NCI-H2107 (cell line): ENCODE data around the gene CPLANE1.
"Not testable (repeated sequence)": the region's sequence is repeated elsewhere in the genome, so short reads cannot be mapped to it uniquely, and the experiment has no call there.

Source experiments
- DNase-seq: peaks from one replicate; lab custom pipeline; 2025; lab: John Stamatoyannopoulos, UW

Gene CPLANE1

DNA sequence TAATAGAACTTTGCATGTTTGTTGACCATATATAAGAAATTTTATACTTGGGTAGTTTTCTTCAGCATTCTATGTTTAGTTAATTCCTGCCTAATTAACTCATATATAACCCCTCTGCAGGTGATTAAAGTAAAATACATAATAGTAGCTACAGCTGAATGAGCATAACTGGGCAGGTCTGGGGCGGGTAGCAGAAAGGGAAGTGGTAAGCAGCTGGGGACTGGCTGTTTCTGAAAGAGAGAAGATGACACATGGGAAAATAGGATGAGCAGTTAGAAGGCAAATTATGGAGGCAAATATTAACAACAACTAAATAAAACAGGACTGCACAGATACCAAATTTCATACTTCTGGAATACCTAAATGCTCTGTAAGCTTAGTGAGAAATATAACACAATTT, 128.1 kb downstream of the CPLANE1 start:
- no peak for DNase-seq

DNA sequence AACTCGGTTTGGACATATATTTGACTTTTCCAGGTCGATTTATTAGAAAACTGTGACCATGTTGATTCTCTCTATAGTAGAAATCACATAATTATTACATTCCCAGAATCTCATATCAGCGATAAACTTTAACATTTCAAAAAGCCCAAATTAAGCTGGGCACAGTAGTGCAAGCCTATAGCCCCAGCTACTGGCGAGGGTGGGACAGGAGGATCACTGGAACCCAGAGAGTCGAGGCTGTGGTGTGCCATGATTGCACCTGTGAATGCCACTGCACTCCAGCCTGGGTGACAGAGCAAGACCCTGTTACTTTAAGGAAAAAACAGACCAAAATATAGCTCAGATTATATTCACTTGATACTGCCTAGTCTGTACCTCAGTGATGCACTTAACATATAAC, 128.9 kb downstream of the CPLANE1 start:
- DNase-seq: no peak

DNA sequence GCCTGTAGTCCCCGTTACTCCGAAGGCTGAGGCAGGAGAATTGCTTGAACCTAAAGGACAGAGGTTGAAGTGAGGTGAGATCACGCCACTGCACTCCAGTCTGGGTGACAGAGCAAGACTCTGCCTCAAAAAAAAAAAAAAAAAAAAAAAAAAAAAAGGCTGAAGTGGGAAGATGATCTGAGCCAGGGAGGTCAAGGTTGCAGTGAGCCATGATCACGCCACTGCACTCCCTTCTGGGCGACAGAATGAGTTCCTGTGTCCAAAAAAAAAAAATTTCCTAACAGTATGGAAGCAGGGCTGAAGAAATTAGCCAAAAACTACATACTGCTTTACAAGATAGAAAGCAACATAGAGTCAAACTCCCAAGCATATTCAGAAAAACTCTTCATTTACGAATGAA, 132.8 kb downstream of the CPLANE1 start:
- no peak for DNase-seq

DNA sequence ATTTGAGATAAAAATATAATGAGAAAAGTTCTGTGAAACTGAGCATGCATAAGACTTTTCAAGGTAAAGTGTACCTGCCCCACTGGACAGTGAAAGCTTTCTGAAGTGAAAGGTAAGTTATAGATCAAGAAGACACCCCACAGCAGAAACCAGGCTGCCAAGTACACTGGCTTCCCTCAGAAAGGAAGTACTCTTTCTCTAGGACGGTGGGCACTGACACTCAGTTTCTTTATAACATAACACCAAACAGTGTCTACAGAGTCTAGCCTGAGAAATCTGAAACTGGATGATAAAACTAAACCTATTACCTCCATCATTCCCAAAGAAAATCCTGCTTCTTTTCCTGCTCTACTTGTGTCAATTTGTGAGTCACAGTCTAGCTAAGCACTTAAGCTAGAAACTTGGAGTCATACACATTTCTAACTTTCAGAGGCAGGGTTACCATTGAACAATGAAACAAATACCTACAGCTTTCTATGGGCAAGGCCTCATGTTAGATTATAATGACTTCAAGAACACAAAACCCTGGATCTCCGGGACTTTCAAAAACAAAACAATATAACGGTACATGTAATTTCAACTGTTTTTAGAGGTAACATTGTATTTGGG, 136.7 kb downstream of the CPLANE1 start:
- DNase-seq: no peak

DNA sequence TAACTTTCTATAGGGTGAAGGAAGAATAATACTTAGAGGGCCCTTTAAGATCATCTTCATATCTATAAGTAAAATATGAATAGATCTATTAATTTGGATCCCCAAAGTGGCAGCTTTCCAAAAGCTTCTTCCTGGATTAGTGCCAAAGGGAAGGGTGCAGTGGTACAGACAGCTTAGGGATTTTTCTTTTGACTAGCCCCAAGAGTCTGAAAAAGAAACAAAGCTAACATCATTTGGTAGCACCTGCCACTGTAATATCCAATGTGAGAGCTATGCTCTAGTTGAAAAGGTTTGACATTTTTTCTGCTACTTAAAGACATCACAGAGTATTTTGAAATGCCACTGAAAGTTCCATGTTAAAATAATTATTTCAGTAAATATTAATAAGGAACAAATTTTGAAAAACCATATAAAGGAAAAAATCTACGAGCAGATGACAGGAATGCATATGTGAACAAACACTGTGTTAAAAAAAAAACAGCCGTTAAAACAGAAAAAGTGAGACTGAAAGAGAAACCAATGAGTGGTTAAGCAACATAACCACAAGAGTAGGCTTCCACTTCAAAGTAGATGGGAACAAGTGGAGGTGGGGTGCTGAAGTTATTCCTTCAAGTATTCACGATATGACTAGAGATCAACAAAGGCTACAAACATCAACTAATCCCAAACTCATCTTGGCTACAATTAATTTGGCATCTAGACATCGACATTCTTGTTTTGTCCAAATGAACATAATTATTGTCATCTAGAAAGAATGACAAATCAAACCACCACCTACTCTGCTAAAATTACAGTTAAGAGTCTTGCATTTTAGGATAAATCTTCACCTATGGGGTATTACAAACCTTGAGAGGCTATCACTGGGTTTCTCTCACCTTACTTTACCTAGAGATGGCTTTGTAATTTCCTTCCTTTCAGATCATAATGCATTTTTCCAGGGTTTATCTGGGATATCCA, 137.5 kb downstream of the CPLANE1 start:
- DNase-seq: no peak

DNA sequence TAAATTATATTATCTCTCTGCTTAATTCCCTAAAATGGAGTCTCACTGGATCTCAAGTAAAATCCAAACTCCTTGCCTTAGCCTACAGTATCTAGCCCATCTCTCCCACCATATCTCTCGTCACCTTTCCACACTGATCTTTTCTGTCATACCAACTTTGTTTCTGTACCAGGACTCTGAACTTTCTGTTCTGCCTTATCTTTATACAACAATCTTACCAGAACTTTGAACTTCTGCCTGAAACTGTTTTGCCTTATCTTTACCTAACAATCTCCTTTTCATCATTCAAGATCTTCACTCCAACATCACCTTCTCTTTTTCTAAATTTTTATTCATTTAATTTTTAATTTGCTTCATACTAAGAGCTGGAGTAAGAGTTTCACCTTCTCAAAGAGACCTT, 139.0 kb downstream of the CPLANE1 start:
- no peak for DNase-seq

DNA sequence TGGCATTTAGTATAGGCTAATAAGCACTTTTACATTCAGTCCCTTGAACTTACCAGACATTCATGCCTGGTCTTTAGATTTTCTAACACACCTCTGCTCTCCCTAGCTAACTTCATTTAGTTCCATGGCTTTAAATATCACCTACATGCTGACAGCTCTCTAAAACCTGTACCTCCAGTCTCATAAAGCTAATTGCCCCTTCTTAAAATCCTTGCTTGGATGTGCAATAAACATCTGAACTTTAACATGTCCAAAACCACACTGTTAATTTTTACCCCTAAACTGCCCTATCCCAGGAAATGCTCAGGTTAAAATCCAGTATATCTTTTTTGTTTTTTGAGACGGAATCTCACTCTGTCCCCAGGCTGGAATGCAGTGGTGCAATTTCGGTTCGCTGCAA, 139.8 kb downstream of the CPLANE1 start:
- DNase-seq: no peak

DNA sequence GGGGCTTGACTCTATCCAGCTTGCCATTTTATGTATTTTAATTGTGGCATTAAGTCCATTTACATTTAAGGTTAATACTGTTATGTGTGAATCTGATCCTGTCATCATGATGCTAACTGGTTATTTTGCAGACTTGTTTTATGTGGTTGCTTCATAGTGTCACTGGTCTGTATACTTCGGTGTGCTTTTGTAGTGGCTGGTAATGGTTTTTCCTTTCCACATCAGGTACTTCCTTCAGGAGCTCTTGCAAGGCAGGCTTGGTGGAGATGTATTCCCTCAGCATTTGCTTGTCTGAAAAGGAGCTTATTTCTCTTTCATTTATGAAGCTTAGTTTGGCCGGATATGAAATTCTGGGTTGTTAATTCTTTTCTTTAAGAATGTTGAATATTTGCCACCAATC, 145.9 kb downstream of the CPLANE1 start:
- DNase-seq: no peak

DNA sequence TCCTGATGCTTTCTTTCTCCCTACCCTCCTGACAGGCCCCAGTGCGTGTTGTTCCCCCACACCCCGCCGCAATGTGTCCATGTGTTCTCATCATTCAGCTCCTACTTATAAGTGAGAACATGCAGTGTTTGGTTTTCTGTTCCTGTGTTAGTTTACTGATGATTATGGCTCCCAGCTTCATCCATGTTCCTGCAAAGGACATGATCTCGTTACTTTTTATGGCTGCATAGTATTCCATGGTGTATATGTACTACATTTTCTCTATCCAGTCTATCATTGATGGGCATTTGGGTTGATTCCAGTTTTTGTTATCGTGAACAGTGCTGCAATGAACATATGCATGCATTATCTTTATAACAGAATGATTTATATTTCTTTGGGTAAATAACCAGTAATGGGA, 149.9 kb downstream of the CPLANE1 start:
- DNase-seq: not testable (repeated sequence)

DNA sequence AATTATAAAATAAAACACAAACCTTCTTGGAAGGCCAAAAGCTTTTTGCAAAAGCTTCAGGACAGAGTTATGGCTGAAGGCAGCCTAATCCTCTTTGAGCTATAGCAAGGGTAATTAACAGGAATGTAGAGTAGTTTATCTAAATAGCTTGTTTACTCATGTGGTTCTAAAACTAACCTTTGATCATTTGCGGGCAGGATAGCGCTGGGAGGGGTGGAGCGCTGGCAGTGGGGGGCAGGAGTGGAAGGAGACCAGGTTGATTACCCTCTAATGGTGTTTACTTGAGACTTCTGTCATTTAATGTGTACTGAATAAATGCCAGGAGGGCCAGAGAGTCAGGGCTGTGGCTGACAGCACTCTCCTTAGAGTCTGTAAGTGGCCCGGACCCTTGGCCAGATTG, 155.4 kb downstream of the CPLANE1 start:
- DNase-seq: not testable (repeated sequence)

DNA sequence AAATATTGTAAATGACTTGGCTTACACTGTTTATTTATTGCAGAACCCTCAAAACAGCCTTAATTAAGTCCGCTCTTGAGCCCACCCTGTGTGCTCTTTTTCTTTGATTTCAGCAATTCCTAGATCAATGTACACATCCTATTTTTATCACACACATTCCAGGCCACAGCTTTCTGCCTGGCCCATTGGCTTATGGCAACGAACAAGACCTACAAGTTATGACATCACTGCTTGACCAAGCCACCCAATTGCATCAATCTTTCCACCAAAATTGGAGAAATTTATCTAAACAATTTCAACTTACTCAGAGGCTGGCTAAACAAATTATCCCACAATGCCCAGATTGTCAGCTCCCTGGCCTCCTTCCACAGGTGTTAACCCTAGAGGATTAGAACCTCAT, 158.4 kb downstream of the CPLANE1 start:
- no peak for DNase-seq

DNA sequence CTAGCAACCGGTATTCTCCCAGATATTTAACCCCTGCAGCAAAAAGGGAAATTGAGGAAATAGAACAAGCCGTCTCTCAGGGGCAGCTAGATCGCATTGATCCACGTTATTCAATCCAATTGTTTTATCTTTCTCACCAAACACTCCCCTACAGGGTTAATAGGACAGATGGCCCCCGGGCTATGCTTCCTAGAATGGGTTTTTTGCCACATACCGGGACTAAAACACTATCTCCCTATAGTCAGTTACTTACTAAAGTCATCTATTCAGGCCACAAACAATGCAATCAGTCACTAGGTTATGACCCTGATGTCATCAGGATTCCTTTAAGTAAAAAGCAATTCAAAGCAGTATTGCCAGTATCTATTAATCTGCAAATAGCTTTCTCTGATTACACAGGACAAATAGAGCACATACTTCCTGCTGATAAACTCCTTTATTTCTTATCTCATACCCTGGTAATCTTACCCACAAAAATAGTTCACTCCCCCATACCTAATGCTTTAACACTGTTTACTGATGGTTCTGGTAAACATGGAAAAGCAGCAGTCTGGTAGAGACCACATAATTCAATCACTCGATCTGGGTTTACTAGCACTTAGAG, 159.0 kb downstream of the CPLANE1 start:
- DNase-seq: no peak

DNA sequence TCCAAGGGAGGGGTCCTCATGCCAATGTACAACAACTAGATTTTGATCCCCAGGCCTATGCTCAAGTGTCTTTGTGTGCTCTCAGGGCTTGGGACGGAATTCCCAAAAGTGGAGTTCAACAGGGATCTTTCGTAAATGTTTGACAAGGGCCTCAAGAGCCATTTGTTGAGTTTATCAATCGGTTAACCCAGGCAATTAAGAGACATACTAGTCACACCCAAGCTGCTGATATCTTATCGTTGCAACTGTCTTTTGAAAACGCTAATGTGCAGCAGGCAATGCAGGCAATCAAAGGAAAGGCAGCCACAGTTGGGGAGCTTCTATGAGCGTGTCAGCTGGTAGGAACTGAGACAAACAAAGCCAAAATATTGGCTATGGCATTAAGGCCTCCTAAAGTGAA, 161.2 kb downstream of the CPLANE1 start:
- no peak for DNase-seq

DNA sequence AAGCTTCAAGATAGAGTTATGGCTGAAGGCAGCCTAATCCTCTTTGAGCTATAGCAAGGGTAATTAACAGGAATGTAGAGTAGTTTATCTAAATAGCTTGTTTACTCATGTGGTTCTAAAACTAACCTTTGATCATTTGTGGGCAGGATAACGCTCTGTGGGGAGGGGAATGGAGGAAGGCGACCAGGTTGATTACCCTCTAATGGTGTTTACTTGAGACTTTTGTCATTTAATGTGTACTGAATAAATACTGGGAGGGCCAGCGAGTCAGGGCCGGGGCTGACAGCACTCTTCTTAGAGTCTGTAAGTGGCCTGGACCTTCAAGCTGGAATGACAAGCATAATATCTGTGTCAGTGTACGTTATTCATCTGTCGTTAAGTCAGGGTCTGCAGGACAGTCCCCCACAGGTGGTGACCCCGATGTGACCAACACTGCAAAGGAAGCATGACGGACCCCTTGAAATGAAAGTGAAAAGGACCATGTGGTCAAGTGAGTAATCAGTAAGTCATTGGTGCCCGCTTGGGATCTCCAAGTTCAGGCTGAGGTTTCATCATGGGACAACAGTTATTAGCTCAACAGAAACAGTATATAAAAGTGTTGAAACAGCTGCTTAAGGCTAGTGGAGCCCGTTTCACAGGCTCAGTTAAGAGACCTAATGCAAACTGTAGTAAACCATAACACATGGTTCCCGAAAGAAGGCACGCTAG, 162.6 kb downstream of the CPLANE1 start:
- no peak for DNase-seq

DNA sequence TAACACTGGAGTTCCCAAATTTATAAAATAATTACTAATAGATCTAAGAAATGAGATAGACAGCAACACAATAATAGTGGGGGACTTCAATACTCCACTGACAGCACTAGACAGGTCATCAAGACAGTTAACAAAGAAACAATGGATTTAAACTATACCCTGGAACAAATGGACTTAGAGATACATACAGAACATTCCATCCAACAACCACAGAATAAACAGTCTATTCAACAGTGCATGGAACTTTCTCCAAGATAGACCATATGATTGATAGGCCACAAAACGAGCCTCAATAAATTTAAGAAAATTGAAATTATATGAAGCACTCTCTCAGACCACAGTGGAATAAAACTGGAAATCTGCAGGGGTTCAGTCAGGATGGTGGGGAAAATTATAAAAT, 163.2 kb downstream of the CPLANE1 start:
- not testable (repeated sequence) for DNase-seq

DNA sequence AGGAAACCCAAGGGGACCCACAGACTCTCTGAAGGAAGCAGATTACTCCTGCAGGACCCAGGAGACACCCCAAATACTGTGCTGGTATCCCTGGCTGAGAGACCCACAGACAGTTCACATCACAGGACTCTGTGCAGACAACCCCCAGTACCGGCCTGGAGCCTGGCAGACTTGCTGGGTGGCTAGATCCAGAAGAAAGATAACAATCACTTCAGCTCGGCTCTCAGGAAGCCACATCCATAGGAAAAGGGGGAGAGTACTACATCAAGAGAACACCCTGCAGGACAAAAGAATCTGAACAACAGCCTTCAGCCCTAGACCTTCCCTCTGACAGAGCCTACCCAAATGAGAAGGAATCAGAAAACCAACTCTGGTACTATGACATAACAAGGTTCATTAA, 166.2 kb downstream of the CPLANE1 start:
- DNase-seq: not testable (repeated sequence)

DNA sequence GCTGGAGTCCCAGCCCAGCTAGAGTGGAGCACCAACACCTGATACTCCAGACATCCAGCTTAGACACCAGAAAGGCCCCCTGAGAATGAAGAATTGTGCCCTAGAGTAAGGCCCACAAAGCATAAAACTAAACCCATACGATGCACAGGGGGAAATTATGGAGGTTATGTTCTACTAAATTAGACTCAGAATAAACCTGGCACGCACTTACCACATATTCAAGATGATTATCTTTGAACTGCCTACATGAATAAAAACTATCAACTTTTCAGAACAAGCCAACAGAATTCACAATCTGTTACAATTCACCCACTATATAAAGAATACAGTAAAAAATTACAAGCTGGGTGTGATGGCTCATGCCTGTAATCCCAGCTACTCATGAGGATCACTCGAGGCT, 168.5 kb downstream of the CPLANE1 start:
- no peak for DNase-seq

DNA sequence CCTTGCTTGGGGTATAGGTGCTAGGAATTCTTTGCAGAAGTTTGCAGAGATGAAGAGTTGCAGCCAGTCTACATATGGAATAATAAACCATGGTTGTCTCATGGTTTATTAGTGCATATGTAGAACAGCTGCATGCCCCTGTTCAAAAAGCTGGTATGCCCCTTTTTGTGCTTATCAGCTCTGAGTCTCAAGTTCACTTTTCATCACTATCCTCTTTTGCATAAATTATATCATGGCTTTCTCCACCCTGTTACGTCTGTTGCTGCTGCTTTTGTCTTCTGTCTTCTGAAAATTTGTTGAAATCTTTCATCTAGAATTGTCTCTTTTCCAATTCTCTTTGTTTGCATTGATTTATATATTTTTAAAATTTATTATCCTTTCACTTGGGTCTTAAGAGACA, 172.0 kb downstream of the CPLANE1 start:
- DNase-seq: no peak

DNA sequence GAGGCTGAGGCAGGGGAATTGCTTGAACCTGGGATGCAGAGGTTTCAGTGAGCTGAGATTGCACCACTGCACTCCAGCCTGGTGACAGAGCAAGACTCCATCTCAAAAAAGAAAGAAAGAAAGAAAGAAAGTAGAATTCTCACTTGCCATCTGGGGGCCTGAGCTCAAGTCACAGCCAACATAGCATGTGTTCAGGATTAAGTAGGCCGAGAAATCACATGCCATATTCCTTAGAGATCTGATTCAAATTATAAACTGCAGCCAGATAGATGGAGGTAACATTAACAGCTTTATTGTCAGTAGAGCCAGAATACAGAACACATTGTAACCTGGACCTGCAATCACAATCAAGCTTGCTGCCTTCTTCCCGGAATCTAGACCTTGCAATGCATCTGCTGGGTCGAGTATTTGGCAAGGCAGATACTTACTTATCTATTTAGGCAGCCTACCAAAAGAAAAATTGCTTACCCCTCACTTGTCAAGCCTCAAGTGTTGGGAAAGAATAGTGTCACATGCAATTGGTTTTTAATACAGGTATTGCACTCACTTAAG, 173.7 kb downstream of the CPLANE1 start:
- no peak for DNase-seq

DNA sequence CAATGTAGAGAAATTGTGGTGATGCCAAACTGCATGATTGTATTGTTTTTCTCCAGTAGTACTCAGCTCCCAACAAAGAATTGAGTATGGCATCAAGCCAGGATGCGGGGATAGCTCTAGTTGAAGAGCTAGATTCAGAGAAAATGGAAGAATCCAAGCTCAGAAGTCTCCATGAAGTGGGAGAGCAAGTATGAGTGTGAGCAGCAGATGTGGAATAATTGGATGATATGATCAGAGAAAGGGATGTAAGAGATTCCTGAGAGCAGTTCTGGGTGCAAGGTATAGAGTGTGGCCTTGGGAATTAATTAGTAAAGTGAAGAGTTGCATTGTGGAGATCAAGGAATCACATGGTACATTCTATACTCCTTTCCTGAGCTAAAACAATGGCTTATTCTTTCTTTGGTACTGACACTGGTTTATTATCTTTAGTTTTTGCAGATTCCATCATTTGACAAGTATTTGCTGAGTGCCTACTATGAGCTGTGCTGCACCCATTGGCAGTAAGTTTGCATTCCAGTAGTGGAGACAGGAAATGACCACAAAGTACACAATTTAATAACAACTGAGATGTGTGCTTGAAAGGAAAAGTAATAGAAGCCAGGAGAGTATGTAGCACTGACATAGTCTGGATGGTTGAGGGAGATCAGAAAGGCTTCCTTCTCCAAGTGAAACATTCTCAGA, 177.1 kb downstream of the CPLANE1 start:
- DNase-seq: no peak

DNA sequence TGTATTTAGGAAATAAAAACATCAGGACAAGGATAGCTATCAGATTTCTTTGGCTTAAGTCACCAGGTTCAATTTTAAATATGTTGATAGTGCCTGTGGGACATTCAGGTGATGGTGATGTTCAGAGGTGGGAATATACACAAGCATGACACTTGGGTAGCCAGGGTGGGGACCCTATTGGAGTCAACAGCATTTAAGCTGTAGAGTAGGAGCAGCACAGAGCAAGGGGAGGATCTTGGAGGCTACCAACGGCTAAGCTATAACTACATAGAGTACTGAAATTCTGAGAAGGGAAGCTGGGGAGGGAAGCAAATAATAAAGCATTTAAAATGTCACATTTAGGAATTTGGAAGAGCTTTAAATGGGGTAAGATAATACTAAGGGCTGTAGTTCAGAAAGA, 177.7 kb downstream of the CPLANE1 start:
- DNase-seq: no peak

DNA sequence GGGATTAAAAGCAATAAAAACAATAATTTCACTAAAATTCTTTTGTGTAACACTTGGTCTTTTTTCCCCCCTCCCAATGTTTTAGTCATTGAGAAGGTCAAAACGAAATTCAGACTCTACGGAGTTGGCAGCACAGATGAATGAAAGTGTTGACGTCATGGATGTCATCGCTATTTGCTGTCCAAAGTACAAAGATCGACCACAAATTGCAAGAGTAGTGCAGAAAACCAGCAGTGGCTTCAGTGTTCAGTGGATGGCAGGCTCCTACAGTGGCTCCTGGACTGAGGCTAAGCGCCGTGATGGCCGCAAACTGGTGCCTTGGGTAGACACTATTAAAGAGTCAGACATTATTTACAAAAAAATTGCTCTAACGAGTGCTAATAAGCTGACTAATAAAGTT, 184.7 kb downstream of the CPLANE1 start:
- no peak for DNase-seq
